ENCODE data around the gene KCNK6. TPM values are rescaled to one million over a fixed set of nuclear protein-coding genes. Genes with fewer than 3 reads are reported as not detected.
"Not testable (repeated sequence)": the region's sequence is repeated elsewhere in the genome, so short reads cannot be mapped to it uniquely, and the experiment has no call there.

Gene KCNK6
- total and polyA plus RNA-seq, 3 experiments from 2014 or later = 3.6 to 11.1 (median 10.1) TPM

DNA sequence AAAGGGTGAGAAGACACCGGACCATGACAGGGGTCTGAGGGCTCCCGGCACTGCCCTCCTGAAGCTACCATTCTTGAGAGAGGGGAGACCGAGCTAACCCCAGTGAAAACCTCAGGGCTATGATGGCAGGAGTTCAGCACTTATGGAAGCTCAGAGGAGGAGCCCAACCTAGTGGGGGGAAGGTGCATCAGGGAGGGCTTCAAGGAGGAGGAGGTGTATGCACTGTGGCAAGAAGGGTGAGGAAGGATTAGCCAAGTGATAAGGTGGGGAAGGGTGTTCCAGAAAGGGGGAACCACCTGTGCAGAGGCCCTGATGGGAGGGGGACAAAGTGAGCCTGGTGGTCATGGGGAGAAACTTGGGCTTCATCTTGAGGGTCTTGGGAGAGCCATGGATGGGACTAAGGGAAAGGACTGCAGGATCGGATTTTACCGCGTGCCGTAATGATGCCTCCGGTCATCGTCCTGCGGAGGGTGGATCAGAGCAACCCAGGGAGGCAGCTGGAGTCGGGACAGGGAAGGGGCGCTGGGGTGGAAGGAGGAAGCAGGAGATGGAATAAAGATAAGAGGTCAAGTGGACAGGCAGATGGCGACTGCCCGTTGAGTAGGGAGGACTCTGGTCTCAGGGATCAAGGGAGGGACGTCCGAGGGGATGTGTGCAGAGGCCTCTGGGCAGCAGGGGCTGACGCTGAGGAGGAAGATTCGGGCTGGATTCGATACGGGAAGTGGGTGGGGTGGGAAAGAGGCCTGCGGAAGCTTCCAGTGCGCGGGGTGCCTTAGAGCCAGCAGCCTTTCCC is 41.4 kb downstream of the KCNK6 start:
- peak overlapping the region; percentile 69 to 93 (median 84) for H3K4me3 Mint-ChIP-seq
- Histone ChIP-seq H3K36me3 (ENCODE audit: insufficient read depth, low read length) (no peaks in the 10 kb centered on the region), H3K9me3 (ENCODE audit: low read length) (no peaks in the 10 kb centered on the region), H3K27ac (ENCODE audit: low read depth, low read length) (no peak overlapping the region), H3K27me3 (ENCODE audit: insufficient read depth, low read length, poor library complexity, severe bottlenecking) (no peaks in the 10 kb centered on the region), H3K4me3 (ENCODE audit: low read length) (peak overlapping the region; percentile 39), H3K4me1 (ENCODE audit: insufficient read depth, low read length) (peaks cover 12% of the 10 kb centered on the region)
- ChIA-PET CTCF (interaction anchor here (0.7 to 2.0 kb wide), 3 partner anchors 26 to 55 kb away, joined by 3 to 7 read pairs (median 5); partner anchors contain the start of genes CATSPERG and FAM98C), POLR2A (interaction anchor here (1.0 kb wide), 2 partner anchors 25 to 27 kb away, joined by 3 to 4 read pairs; partner anchors contain the start of genes CATSPERG and GGN)
- peak overlapping the region in 5 of 8 donors; percentile 5 to 54 (median 28) for H3K27ac Mint-ChIP-seq
- H3K4me1 Mint-ChIP-seq = peaks cover 8 to 22% (median 13%) of the 10 kb centered on the region in 3 donors
- DNase-seq = no peak
- H3K9me3 Mint-ChIP-seq = no peaks in the 10 kb centered on the region
- H3K27me3 Mint-ChIP-seq = peaks cover 0 to 9% of the 10 kb centered on the region in 2 donors
- H3K36me3 Mint-ChIP-seq = no peaks in the 10 kb centered on the region

- ChIA-PET POLR2A (interaction anchor here (1.0 to 2.3 kb wide), 3 partner anchors 12 to 34 kb away, joined by 3 to 11 read pairs (median 9); partner anchors contain the start of genes GGN and PSMD8), CTCF (interaction anchor here (1.6 to 2.0 kb wide), 2 partner anchors 26 to 41 kb away, joined by 5 to 7 read pairs; partner anchors contain the start of genes CATSPERG and FAM98C)
- peaks cover 8 to 22% (median 13%) of the 10 kb centered on the region in 3 donors for H3K4me1 Mint-ChIP-seq
- peak; percentile 37 to 72 (median 48) for DNase-seq
- Histone ChIP-seq H3K4me1 (ENCODE audit: insufficient read depth, low read length) (peaks cover 12% of the 10 kb centered on the region), H3K27ac (ENCODE audit: low read depth, low read length) (no peak overlapping the region), H3K4me3 (ENCODE audit: low read length) (peak overlapping the region; percentile 66), H3K36me3 (ENCODE audit: insufficient read depth, low read length) (no peaks in the 10 kb centered on the region), H3K9me3 (ENCODE audit: low read length) (no peaks in the 10 kb centered on the region), H3K27me3 (ENCODE audit: insufficient read depth, low read length, poor library complexity, severe bottlenecking) (no peaks in the 10 kb centered on the region)
- no peaks in the 10 kb centered on the region for H3K9me3 Mint-ChIP-seq
- H3K27ac Mint-ChIP-seq = peak overlapping the region in 1 of 8 donors; percentile 52
- H3K4me3 Mint-ChIP-seq = peak overlapping the region; percentile 69 to 93 (median 84)
- no peaks in the 10 kb centered on the region for H3K36me3 Mint-ChIP-seq
- peaks cover 3 to 7% of the 10 kb centered on the region in 2 donors for H3K27me3 Mint-ChIP-seq
These were observed 42.0 kb downstream of the KCNK6 start for GRCh38 chr19:38361633-38362075.

DNA sequence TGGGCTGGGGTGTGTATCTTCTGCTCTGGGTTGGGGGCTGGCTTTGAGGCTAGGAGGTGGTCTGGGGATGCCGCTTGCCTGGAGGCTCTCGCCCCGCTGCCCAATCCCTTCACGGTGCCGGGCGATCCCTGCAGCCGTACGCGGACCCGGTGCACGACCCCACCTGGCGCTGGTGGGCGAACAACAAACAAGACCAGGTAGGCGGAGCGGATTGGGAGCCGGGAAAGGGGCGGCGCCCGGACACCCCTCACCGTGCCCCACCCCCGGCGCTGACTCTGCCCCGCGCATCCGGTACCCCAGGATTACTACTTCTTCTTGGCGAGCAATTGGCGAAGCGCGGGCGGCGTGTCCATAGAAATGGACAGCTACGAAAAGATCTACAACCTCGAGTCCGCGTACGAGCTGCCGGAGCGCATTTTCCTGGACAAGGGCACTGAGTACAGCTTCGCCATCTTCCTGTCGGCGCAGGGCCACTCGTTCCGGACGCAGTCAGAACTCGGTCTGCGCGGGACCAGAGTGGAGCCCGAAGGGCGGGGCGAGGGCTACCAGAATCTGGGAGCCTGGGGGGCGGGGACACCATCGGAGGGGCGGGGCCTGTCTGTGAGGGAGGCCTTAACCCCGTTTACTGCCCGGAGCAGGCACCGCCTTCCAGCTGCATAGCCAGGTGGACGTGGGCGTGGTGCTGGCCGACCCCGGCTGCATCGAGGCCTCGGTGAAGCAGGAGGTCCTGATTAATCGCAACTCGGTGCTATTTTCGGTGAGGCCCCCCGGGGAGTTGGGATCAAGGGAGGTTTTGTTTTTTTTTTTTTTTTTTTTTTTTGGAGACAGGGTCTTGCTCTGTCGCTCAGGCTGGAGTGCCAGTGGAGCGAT is 42.7 kb downstream of the KCNK6 start:
- peak overlapping the region; percentile 66 for H3K4me3 ChIP-seq (ENCODE audit: low read length)
- Mint-ChIP-seq H3K4me3 (peak overlapping the region; percentile 69 to 93 (median 84)), H3K27me3 (peaks cover 5 to 7% of the 10 kb centered on the region in 2 donors), H3K27ac (peak overlapping the region in 4 of 8 donors; percentile 10 to 82 (median 36)), H3K36me3 (no peaks in the 10 kb centered on the region), H3K4me1 (peaks cover 8 to 22% (median 13%) of the 10 kb centered on the region in 3 donors), H3K9me3 (no peaks in the 10 kb centered on the region)
- CTCF ChIA-PET = interaction anchor here (2.0 kb wide), 1 partner anchor 27 kb away, joined by 7 read pairs; the partner anchor contains the start of gene CATSPERG
- H3K27ac ChIP-seq (ENCODE audit: low read depth, low read length) = no peak overlapping the region
- peak; percentile 43 to 76 (median 50) for DNase-seq
- POLR2A ChIA-PET = interaction anchor here (1.0 to 2.3 kb wide), 4 partner anchors 11 to 34 kb away, joined by 3 to 11 read pairs (median 6); partner anchors contain the start of genes GGN and PSMD8
- peaks cover 12% of the 10 kb centered on the region for H3K4me1 ChIP-seq (ENCODE audit: insufficient read depth, low read length)
- no peaks in the 10 kb centered on the region for H3K36me3 ChIP-seq (ENCODE audit: insufficient read depth, low read length)
- no peaks in the 10 kb centered on the region for H3K27me3 ChIP-seq (ENCODE audit: insufficient read depth, low read length, poor library complexity, severe bottlenecking)
- no peaks in the 10 kb centered on the region for H3K9me3 ChIP-seq (ENCODE audit: low read length)

DNA sequence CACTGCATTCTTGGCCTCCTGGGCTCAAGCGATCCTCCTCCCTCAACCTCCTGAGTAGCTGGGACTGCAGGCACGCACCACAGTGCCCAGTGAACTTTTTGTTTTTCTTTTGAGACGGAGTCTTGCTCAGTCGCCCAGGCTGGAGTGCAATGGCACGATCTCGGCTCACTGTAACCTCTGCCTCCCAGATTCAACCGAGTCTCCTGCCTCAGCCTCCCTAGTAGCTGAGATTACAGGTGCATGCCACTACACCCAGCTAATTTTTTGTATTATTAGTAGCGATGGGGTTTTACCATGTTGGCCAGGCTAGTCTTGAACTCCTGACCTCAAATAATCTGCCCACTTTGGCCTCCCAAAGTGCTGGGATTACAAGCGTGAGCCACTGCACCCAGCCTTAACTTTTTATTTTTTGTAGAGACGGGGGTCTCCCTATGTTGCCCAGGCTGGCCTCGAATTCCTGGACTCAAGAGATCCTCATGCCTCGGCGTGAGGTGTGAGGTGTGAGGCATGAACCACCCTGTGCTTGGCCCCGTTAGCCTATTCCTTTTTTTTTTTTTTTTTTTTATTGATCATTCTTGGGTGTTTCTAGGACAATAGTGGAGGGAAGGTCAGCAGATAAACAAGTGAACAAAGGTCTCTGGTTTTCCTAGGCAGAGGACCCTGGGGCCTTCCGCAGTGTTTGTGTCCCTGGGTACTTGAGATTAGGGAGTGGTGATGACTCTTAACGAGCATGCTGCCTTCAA is 43.5 kb downstream of the KCNK6 start:
- H3K4me3 Mint-ChIP-seq = peak overlapping the region; percentile 17 to 93 (median 65)
- H3K9me3 ChIP-seq (ENCODE audit: low read length); H3K9me3 Mint-ChIP-seq; H3K27me3 ChIP-seq (ENCODE audit: insufficient read depth, low read length, poor library complexity, severe bottlenecking); H3K36me3 ChIP-seq (ENCODE audit: insufficient read depth, low read length); DNase-seq; H3K27ac ChIP-seq (ENCODE audit: low read depth, low read length); H3K27ac Mint-ChIP-seq; H3K36me3 Mint-ChIP-seq; CTCF ChIA-PET: not testable (repeated sequence)
- peaks cover 5 to 11% of the 10 kb centered on the region in 2 donors for H3K27me3 Mint-ChIP-seq
- Histone ChIP-seq H3K4me3 (ENCODE audit: low read length) (peak overlapping the region; percentile 66), H3K4me1 (ENCODE audit: insufficient read depth, low read length) (peaks cover 12% of the 10 kb centered on the region)
- H3K4me1 Mint-ChIP-seq = peaks cover 8 to 22% (median 13%) of the 10 kb centered on the region in 3 donors
- POLR2A ChIA-PET = interaction anchor here (1.1 to 2.3 kb wide), 3 partner anchors 10 to 33 kb away, joined by 4 to 11 read pairs (median 9); partner anchors contain the start of gene PSMD8

GRCh38 chr19:38367041-38367440 is 47.4 kb downstream of the KCNK6 start:
- DNase-seq = no peak
- H3K36me3 ChIP-seq (ENCODE audit: insufficient read depth, low read length) = no peaks in the 10 kb centered on the region
- H3K4me3 Mint-ChIP-seq = no peak overlapping the region
- no peak overlapping the region for H3K27ac ChIP-seq (ENCODE audit: low read depth, low read length)
- POLR2A ChIA-PET = no interaction called here
- H3K4me3 ChIP-seq (ENCODE audit: low read length) = no peak overlapping the region
- CTCF ChIA-PET = no interaction called here
- peaks cover 0 to 9% (median 0%) of the 10 kb centered on the region in 3 donors for H3K4me1 Mint-ChIP-seq
- H3K9me3 Mint-ChIP-seq = no peaks in the 10 kb centered on the region
- no peaks in the 10 kb centered on the region for H3K27me3 ChIP-seq (ENCODE audit: insufficient read depth, low read length, poor library complexity, severe bottlenecking)
- peaks cover 12 to 19% of the 10 kb centered on the region in 2 donors for H3K27me3 Mint-ChIP-seq
- H3K27ac Mint-ChIP-seq = no peak overlapping the region
- H3K4me1 ChIP-seq (ENCODE audit: insufficient read depth, low read length) = peaks cover 8% of the 10 kb centered on the region
- H3K36me3 Mint-ChIP-seq = no peaks in the 10 kb centered on the region
- H3K9me3 ChIP-seq (ENCODE audit: low read length) = no peaks in the 10 kb centered on the region

DNA sequence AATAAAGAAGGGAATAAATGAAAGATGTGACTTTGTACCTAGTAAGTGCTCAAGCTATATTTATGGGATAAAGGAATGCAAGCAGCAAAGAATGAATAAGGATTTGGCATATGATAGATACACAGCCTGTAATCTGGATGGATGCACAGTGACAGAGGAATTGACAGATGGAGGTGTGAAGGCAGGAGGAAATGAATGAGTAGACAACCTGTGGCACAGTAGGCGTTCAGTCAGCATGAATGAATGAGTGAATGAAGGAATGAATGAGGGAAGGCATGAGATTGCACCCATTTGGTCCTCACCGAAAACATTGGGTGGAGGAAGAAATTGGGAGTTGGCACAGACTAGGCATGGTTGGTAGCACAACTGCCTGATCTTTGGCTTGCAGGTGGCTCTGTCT is 49.9 kb downstream of the KCNK6 start:
- Mint-ChIP-seq H3K36me3 (peaks cover 0 to under 1% (median 0%) of the 10 kb centered on the region in 3 donors), H3K27ac (peak overlapping the region in 1 of 8 donors; percentile 13), H3K4me3 (peak overlapping the region in 1 of 7 donors; percentile 21), H3K27me3 (peaks cover 12 to 19% of the 10 kb centered on the region in 2 donors), H3K4me1 (peaks cover 5 to 6% (median 5%) of the 10 kb centered on the region in 3 donors), H3K9me3 (no peaks in the 10 kb centered on the region)
- Histone ChIP-seq H3K9me3 (ENCODE audit: low read length) (no peaks in the 10 kb centered on the region), H3K27me3 (ENCODE audit: insufficient read depth, low read length, poor library complexity, severe bottlenecking) (no peaks in the 10 kb centered on the region), H3K4me3 (ENCODE audit: low read length) (no peak overlapping the region), H3K36me3 (ENCODE audit: insufficient read depth, low read length) (no peaks in the 10 kb centered on the region), H3K4me1 (ENCODE audit: insufficient read depth, low read length) (no peaks in the 10 kb centered on the region), H3K27ac (ENCODE audit: low read depth, low read length) (no peak overlapping the region)
- DNase-seq = no peak
- ChIA-PET CTCF (interaction anchor here (1.8 kb wide), 1 partner anchor 33 kb away, joined by 4 read pairs; the partner anchor contains the start of gene FAM98C), POLR2A (no interaction called here)

DNA sequence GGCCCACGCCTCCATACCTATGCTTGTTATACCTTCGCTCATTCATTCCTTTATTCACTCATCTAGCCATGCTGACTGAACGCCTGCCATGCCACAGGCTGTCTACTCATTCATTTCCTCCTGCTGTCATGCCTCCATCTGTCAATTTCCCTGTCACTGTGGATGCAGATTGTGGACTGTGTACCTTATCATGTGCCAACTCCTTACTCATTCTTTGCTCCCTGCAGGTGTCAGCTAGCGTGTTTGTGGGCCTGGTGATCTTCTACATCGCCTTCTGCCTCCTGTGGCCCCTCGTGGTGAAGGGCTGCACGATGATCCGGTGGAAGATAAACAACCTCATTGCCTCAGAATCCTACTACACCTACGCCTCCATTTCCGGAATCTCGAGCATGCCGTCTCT is 50.7 kb downstream of the KCNK6 start:
- Histone ChIP-seq H3K27ac (ENCODE audit: low read depth, low read length) (no peak overlapping the region), H3K4me1 (ENCODE audit: insufficient read depth, low read length) (peaks cover 3% of the 10 kb centered on the region), H3K9me3 (ENCODE audit: low read length) (no peaks in the 10 kb centered on the region), H3K4me3 (ENCODE audit: low read length) (no peak overlapping the region), H3K27me3 (ENCODE audit: insufficient read depth, low read length, poor library complexity, severe bottlenecking) (no peaks in the 10 kb centered on the region), H3K36me3 (ENCODE audit: insufficient read depth, low read length) (no peaks in the 10 kb centered on the region)
- Mint-ChIP-seq H3K4me1 (peaks cover 12 to 13% (median 12%) of the 10 kb centered on the region in 3 donors), H3K36me3 (peaks cover 0 to 8% (median 1%) of the 10 kb centered on the region in 3 donors), H3K27ac (peak overlapping the region in 2 of 8 donors; percentile 66 to 85), H3K4me3 (peak overlapping the region in 1 of 7 donors; percentile 68), H3K27me3 (peaks cover 12 to 19% of the 10 kb centered on the region in 2 donors), H3K9me3 (no peaks in the 10 kb centered on the region)
- no peak for DNase-seq
- ChIA-PET CTCF (interaction anchor here (1.8 kb wide), 1 partner anchor 33 kb away, joined by 4 read pairs; the partner anchor contains the start of gene FAM98C), POLR2A (no interaction called here)
